H9 (cell line): Measurements from ENCODE around the gene TMEM163. TPM values are rescaled to one million over a fixed set of nuclear protein-coding genes. Genes with fewer than 3 reads are reported as not detected.

Experiments
- DNase-seq: peaks from one replicate; pipeline ENCODE4 v3.0.0-alpha.2; 2017
- H2AFZ ChIP-seq: one replicate; pipeline ENCODE4 v1.6.1; 2013; ENCODE audit warnings: mild to moderate bottlenecking, low read length, control low read depth, moderate library complexity
- H2AK5ac ChIP-seq: 2 replicates; pipeline ENCODE4 v1.6.1; 2013; ENCODE audit warnings: low read length, control low read depth, mixed read lengths; ENCODE audit not compliant: insufficient read length
- H2BK120ac ChIP-seq: one replicate; pipeline ENCODE4 v1.6.1; 2013; ENCODE audit warnings: low read depth, mild to moderate bottlenecking, low read length, control low read depth, inconsistent platforms; ENCODE audit not compliant: poor library complexity, severe bottlenecking
- H2BK12ac ChIP-seq: 2 replicates; pipeline ENCODE4 v1.6.1; 2013; ENCODE audit warnings: low read length, control low read depth, mixed read lengths, low read depth; ENCODE audit not compliant: insufficient read length
- H2BK15ac ChIP-seq: 2 replicates; pipeline ENCODE4 v1.6.1; 2013; ENCODE audit warnings: low read depth, low read length, control low read depth
- H2BK20ac ChIP-seq: one replicate; pipeline ENCODE4 v1.6.1; 2013; ENCODE audit warnings: low read depth, mild to moderate bottlenecking, low read length, control low read depth, inconsistent platforms; ENCODE audit not compliant: poor library complexity, severe bottlenecking
- H2BK5ac ChIP-seq: 2 replicates; pipeline ENCODE4 v1.6.1; 2013; ENCODE audit warnings: low read length, control low read depth, mixed read lengths; ENCODE audit not compliant: insufficient read length
- H3K14ac ChIP-seq: 2 replicates; pipeline ENCODE4 v1.6.1; 2013; ENCODE audit warnings: low read length, control low read depth; ENCODE audit not compliant: insufficient read depth
- H3K18ac ChIP-seq: 2 replicates; pipeline ENCODE4 v1.6.1; 2013; ENCODE audit warnings: low read depth, mild to moderate bottlenecking, mixed read lengths, low read length, control low read depth; ENCODE audit not compliant: insufficient read length
- H3K23ac ChIP-seq: 2 replicates; pipeline ENCODE4 v1.6.1; 2013; ENCODE audit warnings: low read length, control low read depth, mixed read lengths, low read depth; ENCODE audit not compliant: insufficient read length
- H3K23me2 ChIP-seq: 2 replicates; pipeline ENCODE4 v1.6.1; 2013; ENCODE audit warnings: low read depth, mild to moderate bottlenecking, mixed read lengths, low read length, control low read depth; ENCODE audit not compliant: insufficient read length, poor library complexity, severe bottlenecking
- H3K27ac ChIP-seq: 2 replicates; pipeline ENCODE4 v1.5.1; 2013; ENCODE audit warnings: low read length, control low read depth, mixed read lengths, low read depth; ENCODE audit not compliant: insufficient read length
- H3K27me3 ChIP-seq: 2 replicates; pipeline ENCODE4 v1.6.1; 2013; ENCODE audit warnings: low read length, control low read depth, inconsistent platforms; ENCODE audit not compliant: insufficient read depth
- H3K4ac ChIP-seq: 2 replicates; pipeline ENCODE4 v1.6.1; 2013; ENCODE audit warnings: low read depth, mild to moderate bottlenecking, control low read depth, inconsistent platforms, low read length, moderate library complexity
- H3K4me1 ChIP-seq: 2 replicates; pipeline ENCODE4 v1.6.1; 2013; ENCODE audit warnings: low read length, control low read depth, inconsistent platforms; ENCODE audit not compliant: insufficient read depth
- H3K4me2 ChIP-seq: 2 replicates; pipeline ENCODE4 v1.6.1; 2013; ENCODE audit warnings: low read length, control low read depth, mixed read lengths; ENCODE audit not compliant: insufficient read length, insufficient read depth
- H3K56ac ChIP-seq: 2 replicates; pipeline ENCODE4 v1.6.1; 2013; ENCODE audit warnings: low read depth, mild to moderate bottlenecking, mixed read lengths, low read length, control low read depth; ENCODE audit not compliant: insufficient read length
- H3K79me1 ChIP-seq: 2 replicates; pipeline ENCODE4 v1.6.1; 2013; ENCODE audit warnings: low read depth, mild to moderate bottlenecking, moderate library complexity, low read length, control low read depth, inconsistent platforms; ENCODE audit not compliant: insufficient read depth, poor library complexity, severe bottlenecking
- H3K79me2 ChIP-seq: 2 replicates; pipeline ENCODE4 v1.6.1; 2013; ENCODE audit warnings: low read length, control low read depth, inconsistent platforms; ENCODE audit not compliant: insufficient read depth
- H3K9ac ChIP-seq: 2 replicates; pipeline ENCODE4 v1.6.1; 2013; ENCODE audit warnings: low read length, control low read depth, mixed read lengths; ENCODE audit not compliant: insufficient read length; ENCODE audit errors: extremely low read depth
- H3K9me3 ChIP-seq: one replicate; pipeline ENCODE4 v1.6.1; 2013; ENCODE audit warnings: low read depth, low read length, inconsistent platforms; ENCODE audit not compliant: control insufficient read depth
- H3T11ph ChIP-seq: one replicate; pipeline ENCODE4 v1.6.1; 2013; ENCODE audit warnings: mild to moderate bottlenecking, low read length, control low read depth, inconsistent platforms
- H4K20me1 ChIP-seq: one replicate; pipeline ENCODE4 v1.6.1; 2013; ENCODE audit not compliant: control insufficient read depth, insufficient read length, insufficient read depth
- H4K5ac ChIP-seq: 2 replicates; pipeline ENCODE4 v1.6.1; 2013; ENCODE audit warnings: low read depth, mild to moderate bottlenecking, mixed read lengths, low read length, control low read depth; ENCODE audit not compliant: insufficient read length
- H4K8ac ChIP-seq: replicated peaks from 2 replicates; pipeline ENCODE4 v1.6.1; 2013; ENCODE audit warnings: low read length, control low read depth, mixed read lengths, low read depth; ENCODE audit not compliant: insufficient read length
- H4K91ac ChIP-seq: 2 replicates; pipeline ENCODE4 v1.6.1; 2013; ENCODE audit warnings: low read depth, mild to moderate bottlenecking, moderate library complexity, mixed read lengths, low read length, control low read depth; ENCODE audit not compliant: insufficient read length
- H3K27ac Mint-ChIP-seq, 3 experiments: 2 replicates in 2 of 3; 3 replicates in 1 of 3; pipeline ENCODE4 v1.8.0; 2020 to 2021; ENCODE audit warnings: mixed read lengths in 3 of 3, mild to moderate bottlenecking in 1 of 3, moderate library complexity in 1 of 3
- H3K27me3 Mint-ChIP-seq: 2 replicates; pipeline ENCODE4 v1.8.0; 2021; ENCODE audit warnings: low read depth, mild to moderate bottlenecking, moderate library complexity, mixed read lengths
- H3K36me3 Mint-ChIP-seq, 3 experiments: 2 replicates in 2 of 3; 3 replicates in 1 of 3; pipeline ENCODE4 v1.8.0; 2020 to 2021; ENCODE audit warnings: low read depth in 3 of 3, mixed read lengths in 3 of 3; ENCODE audit not compliant: insufficient read depth in 1 of 3
- H3K4me1 Mint-ChIP-seq, 2 experiments: 2 replicates each; pipeline ENCODE4 v1.8.0; 2020; ENCODE audit warnings: mixed read lengths in 2 of 2
- H3K4me3 Mint-ChIP-seq, 2 experiments: 2 replicates in 1 of 2; 3 replicates in 1 of 2; pipeline ENCODE4 v1.8.0; 2020 to 2021; ENCODE audit warnings: mild to moderate bottlenecking in 2 of 2, mixed read lengths in 2 of 2, moderate library complexity in 1 of 2
- H3K9me3 Mint-ChIP-seq, 2 experiments: 2 replicates in 1 of 2; 3 replicates in 1 of 2; pipeline ENCODE4 v1.8.0; 2020; ENCODE audit warnings: mild to moderate bottlenecking in 2 of 2, mixed read lengths in 2 of 2, moderate library complexity in 1 of 2
- WGBS: extraction: QIAGEN DNeasy Blood & Tissue Kit; methylation state at CpG from one replicate; pipeline ENCODE4 v1.1.7; 2013; ENCODE audit warnings: missing lambda C conversion rate, low lambda C conversion rate, mixed read lengths; ENCODE audit not compliant: insufficient read length; ENCODE audit errors: extremely low coverage; 5-methylcytosine and 5-hydroxymethylcytosine counted together
- total RNA-seq: library from RNA; stranded (reverse); gene quantifications from 2 replicates; pipeline ENCODE4 v1.2.1, GENCODE V29; 2021
- TF ChIP-seq, protein P1 (sequence below): fragments of 200-600 bp; sonication (generic); conservative IDR thresholded peaks from 3 replicates; pipeline ENCODE4 v1.8.0; 2021; ENCODE audit warnings: antibody characterized with exemption, mild to moderate bottlenecking

Gene TMEM163
- total RNA-seq, 1 experiment from 2014 or later: 0.39 TPM

DNA sequence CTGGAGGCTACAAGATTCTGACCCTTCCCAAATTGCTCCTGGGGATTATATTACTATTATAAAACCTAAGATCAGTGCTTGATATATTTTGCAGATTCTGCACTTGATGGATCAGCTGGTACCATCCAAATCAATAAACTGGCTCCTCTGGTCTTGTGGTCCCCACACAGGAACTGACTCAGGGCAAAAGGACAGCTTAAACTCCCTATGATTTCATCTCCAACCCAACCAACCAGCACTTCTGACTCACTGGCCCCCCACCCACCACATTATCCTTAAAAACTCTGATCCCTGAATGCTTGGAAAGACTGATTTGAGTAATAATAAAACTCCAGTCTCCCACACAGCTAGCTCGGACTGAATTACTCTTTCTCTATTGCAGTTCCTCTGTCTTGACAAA, 82.1 kb downstream of the TMEM163 start:
- H3K4me3 Mint-ChIP-seq: no peak overlapping the region
- DNase-seq: no peak
- H3K27ac Mint-ChIP-seq: no peak overlapping the region
- Histone ChIP-seq H3K23ac (no peak overlapping the region), H4K5ac (no peak overlapping the region), H3K9me3 (no peaks in the 10 kb centered on the region), H4K8ac (no peak overlapping the region), H3K14ac (no peak overlapping the region), H3K27ac (no peak overlapping the region), H3K79me2 (no peaks in the 10 kb centered on the region), H2BK5ac (no peak overlapping the region), H3K4me2 (no peak overlapping the region), H2AFZ (no peak overlapping the region), H3K79me1 (no peaks in the 10 kb centered on the region), H3K18ac (no peak overlapping the region), H2BK12ac (no peak overlapping the region), H4K20me1 (no peaks in the 10 kb centered on the region), H2AK5ac (no peak overlapping the region), H3K56ac (no peak overlapping the region), H3K4me1 (no peaks in the 10 kb centered on the region), H3K27me3 (no peaks in the 10 kb centered on the region), H3T11ph (no peak overlapping the region), H2BK20ac (no peak overlapping the region), H3K9ac (no peak overlapping the region), H2BK120ac (no peak overlapping the region), H3K4ac (no peak overlapping the region), H3K23me2 (no peaks in the 10 kb centered on the region), H2BK15ac (no peak overlapping the region), H4K91ac (no peak overlapping the region)
- H3K27me3 Mint-ChIP-seq: no peaks in the 10 kb centered on the region; the same call in 1 of the 2 replicates
- H3K36me3 Mint-ChIP-seq: no peaks in the 10 kb centered on the region
- no CpG with 5 or more reads among the region's 1 CpG for WGBS
- H3K9me3 Mint-ChIP-seq: no peaks in the 10 kb centered on the region
- H3K4me1 Mint-ChIP-seq: no peaks in the 10 kb centered on the region; a peak in 1 of 4 replicates
- TF ChIP-seq, protein P1, sequence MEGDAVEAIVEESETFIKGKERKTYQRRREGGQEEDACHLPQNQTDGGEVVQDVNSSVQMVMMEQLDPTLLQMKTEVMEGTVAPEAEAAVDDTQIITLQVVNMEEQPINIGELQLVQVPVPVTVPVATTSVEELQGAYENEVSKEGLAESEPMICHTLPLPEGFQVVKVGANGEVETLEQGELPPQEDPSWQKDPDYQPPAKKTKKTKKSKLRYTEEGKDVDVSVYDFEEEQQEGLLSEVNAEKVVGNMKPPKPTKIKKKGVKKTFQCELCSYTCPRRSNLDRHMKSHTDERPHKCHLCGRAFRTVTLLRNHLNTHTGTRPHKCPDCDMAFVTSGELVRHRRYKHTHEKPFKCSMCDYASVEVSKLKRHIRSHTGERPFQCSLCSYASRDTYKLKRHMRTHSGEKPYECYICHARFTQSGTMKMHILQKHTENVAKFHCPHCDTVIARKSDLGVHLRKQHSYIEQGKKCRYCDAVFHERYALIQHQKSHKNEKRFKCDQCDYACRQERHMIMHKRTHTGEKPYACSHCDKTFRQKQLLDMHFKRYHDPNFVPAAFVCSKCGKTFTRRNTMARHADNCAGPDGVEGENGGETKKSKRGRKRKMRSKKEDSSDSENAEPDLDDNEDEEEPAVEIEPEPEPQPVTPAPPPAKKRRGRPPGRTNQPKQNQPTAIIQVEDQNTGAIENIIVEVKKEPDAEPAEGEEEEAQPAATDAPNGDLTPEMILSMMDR: no peak
